Osteoblast (primary cell): ENCODE results near the gene COBLL1. TPM values are rescaled to one million over a fixed set of nuclear protein-coding genes. Genes with fewer than 3 reads are reported as not detected.
A peak's percentile ranks its signal among the peaks of the same experiment; 100 is the strongest.
"Not testable (repeated sequence)": the region's sequence is repeated elsewhere in the genome, so short reads cannot be mapped to it uniquely, and the experiment has no call there.

Experiments used
- DNase-seq: peaks from one replicate; pipeline ENCODE4 v3.0.0; 2011; ENCODE audit warnings: low spot score, mixed read lengths; ENCODE audit not compliant: insufficient read length; ENCODE audit errors: missing footprints
- H2AFZ ChIP-seq: 2 replicates; pipeline ENCODE4 v1.6.0; 2011; ENCODE audit warnings: mild to moderate bottlenecking, low read length
- H3K27ac ChIP-seq: 2 replicates; pipeline ENCODE4 v1.5.1; 2011; ENCODE audit warnings: mild to moderate bottlenecking, low read depth, low read length, moderate library complexity
- H3K27me3 ChIP-seq: 2 replicates; pipeline ENCODE4 v1.6.0; 2012; ENCODE audit warnings: mild to moderate bottlenecking, control low read depth, inconsistent platforms, low read length, moderate library complexity; ENCODE audit not compliant: insufficient read depth
- H3K36me3 ChIP-seq: 2 replicates; pipeline ENCODE4 v1.5.1; 2011; ENCODE audit warnings: mild to moderate bottlenecking, low read length, control low read depth, moderate library complexity; ENCODE audit not compliant: insufficient read depth
- H3K4me1 ChIP-seq: 2 replicates; pipeline ENCODE4 v1.5.1; 2011; ENCODE audit warnings: mild to moderate bottlenecking, low read length, control low read depth, moderate library complexity; ENCODE audit not compliant: insufficient read depth
- H3K4me2 ChIP-seq: 2 replicates; pipeline ENCODE4 v1.6.0; 2011; ENCODE audit warnings: mild to moderate bottlenecking, low read length; ENCODE audit not compliant: insufficient read depth
- H3K4me3 ChIP-seq: fragments of 200-600 bp; sonication (generic); 3 replicates; pipeline ENCODE4 v1.5.1; 2012; ENCODE audit warnings: mild to moderate bottlenecking, low read length, inconsistent platforms; ENCODE audit not compliant: insufficient read depth
- H3K79me2 ChIP-seq: 2 replicates; pipeline ENCODE4 v1.6.0; 2012; ENCODE audit warnings: mild to moderate bottlenecking, low read length, control low read depth, inconsistent platforms; ENCODE audit not compliant: insufficient read depth
- H3K9me3 ChIP-seq: 2 replicates; pipeline ENCODE4 v1.5.1; 2011; ENCODE audit warnings: low read depth, low read length, control low read depth
- H4K20me1 ChIP-seq: 2 replicates; pipeline ENCODE4 v1.6.0; 2012; ENCODE audit warnings: mild to moderate bottlenecking, low read length, control low read depth; ENCODE audit not compliant: insufficient read depth
- CTCF ChIP-seq: IDR thresholded peaks from 2 replicates; pipeline ENCODE4 v1.5.1; 2011; ENCODE audit warnings: mild to moderate bottlenecking, low read depth, low read length, moderate library complexity; ENCODE audit errors: extremely low read depth
- total RNA-seq: library from RNA; depleted of rRNA; stranded (reverse); fragments of >200 nt; gene quantifications from 2 replicates; pipeline ENCODE4 v1.2.3, GENCODE V29; 2012

The COBLL1 gene
- total RNA-seq, 1 donor: 10.9 TPM

GRCh38 chr2:164869420-164869772 lies 27.8 kb upstream of the COBLL1 start:
- Histone ChIP-seq H2AFZ (no peak overlapping the region), H3K27me3 (peaks cover 4% of the 10 kb centered on the region), H3K36me3 (no peaks in the 10 kb centered on the region), H3K27ac (no peak overlapping the region), H3K9me3 (no peaks in the 10 kb centered on the region), H4K20me1 (no peaks in the 10 kb centered on the region), H3K4me2 (no peak overlapping the region), H3K4me1 (no peaks in the 10 kb centered on the region), H3K4me3 (no peak overlapping the region), H3K79me2 (no peaks in the 10 kb centered on the region)
- no peak for DNase-seq
- no peak for TF ChIP-seq CTCF

- Histone ChIP-seq H3K36me3 (no peaks in the 10 kb centered on the region), H3K4me1 (no peaks in the 10 kb centered on the region), H3K27me3 (peaks cover 4% of the 10 kb centered on the region), H3K27ac (no peak overlapping the region), H3K4me2 (no peak overlapping the region), H3K9me3 (no peaks in the 10 kb centered on the region), H4K20me1 (no peaks in the 10 kb centered on the region), H3K4me3 (no peak overlapping the region), H3K79me2 (no peaks in the 10 kb centered on the region), H2AFZ (peak overlapping the region; percentile 16)
- no peak for DNase-seq
- no peak for TF ChIP-seq CTCF
These were observed 27.2 kb upstream of the COBLL1 start for GRCh38 chr2:164868563-164869419.

- H3K36me3 ChIP-seq: no peaks in the 10 kb centered on the region
- DNase-seq: no peak
- no peaks in the 10 kb centered on the region for H4K20me1 ChIP-seq
- H3K4me2 ChIP-seq: no peak overlapping the region
- no peak overlapping the region for H2AFZ ChIP-seq
- no peaks in the 10 kb centered on the region for H3K9me3 ChIP-seq
- H3K27me3 ChIP-seq: peaks cover 4% of the 10 kb centered on the region
- no peak overlapping the region for H3K4me3 ChIP-seq
- H3K79me2 ChIP-seq: no peaks in the 10 kb centered on the region
- TF ChIP-seq CTCF: no peak
- no peak overlapping the region for H3K27ac ChIP-seq
- no peaks in the 10 kb centered on the region for H3K4me1 ChIP-seq
These were observed 26.3 kb upstream of the COBLL1 start for GRCh38 chr2:164867779-164868397.

- H3K79me2 ChIP-seq, H3K27me3 ChIP-seq, DNase-seq, H3K4me3 ChIP-seq, H4K20me1 ChIP-seq, H2AFZ ChIP-seq, H3K36me3 ChIP-seq, H3K4me2 ChIP-seq, H3K9me3 ChIP-seq, H3K4me1 ChIP-seq, H3K27ac ChIP-seq: not testable (repeated sequence)
These were observed 24.8 kb upstream of the COBLL1 start for GRCh38 chr2:164866381-164866780.
